GM18507 (cell line): ENCODE data around the gene PCED1A.

Source experiments
- DNase-seq: peaks from one replicate; pipeline ENCODE4 v3.0.0; 2011; ENCODE audit warnings: low read depth; ENCODE audit not compliant: insufficient read length; ENCODE audit errors: extremely low spot score
- FAIRE-seq: peaks from 2 replicates; lab custom pipeline; 2011; peaks lifted over from hg19 to GRCh38; lab: Jason Lieb, UNC

The PCED1A gene, protein sequence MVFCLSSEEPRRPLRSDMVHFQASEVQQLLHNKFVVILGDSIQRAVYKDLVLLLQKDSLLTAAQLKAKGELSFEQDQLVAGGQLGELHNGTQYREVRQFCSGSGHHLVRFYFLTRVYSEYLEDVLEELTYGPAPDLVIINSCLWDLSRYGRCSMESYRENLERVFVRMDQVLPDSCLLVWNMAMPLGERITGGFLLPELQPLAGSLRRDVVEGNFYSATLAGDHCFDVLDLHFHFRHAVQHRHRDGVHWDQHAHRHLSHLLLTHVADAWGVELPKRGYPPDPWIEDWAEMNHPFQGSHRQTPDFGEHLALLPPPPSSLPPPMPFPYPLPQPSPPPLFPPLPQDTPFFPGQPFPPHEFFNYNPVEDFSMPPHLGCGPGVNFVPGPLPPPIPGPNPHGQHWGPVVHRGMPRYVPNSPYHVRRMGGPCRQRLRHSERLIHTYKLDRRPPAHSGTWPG

DNA sequence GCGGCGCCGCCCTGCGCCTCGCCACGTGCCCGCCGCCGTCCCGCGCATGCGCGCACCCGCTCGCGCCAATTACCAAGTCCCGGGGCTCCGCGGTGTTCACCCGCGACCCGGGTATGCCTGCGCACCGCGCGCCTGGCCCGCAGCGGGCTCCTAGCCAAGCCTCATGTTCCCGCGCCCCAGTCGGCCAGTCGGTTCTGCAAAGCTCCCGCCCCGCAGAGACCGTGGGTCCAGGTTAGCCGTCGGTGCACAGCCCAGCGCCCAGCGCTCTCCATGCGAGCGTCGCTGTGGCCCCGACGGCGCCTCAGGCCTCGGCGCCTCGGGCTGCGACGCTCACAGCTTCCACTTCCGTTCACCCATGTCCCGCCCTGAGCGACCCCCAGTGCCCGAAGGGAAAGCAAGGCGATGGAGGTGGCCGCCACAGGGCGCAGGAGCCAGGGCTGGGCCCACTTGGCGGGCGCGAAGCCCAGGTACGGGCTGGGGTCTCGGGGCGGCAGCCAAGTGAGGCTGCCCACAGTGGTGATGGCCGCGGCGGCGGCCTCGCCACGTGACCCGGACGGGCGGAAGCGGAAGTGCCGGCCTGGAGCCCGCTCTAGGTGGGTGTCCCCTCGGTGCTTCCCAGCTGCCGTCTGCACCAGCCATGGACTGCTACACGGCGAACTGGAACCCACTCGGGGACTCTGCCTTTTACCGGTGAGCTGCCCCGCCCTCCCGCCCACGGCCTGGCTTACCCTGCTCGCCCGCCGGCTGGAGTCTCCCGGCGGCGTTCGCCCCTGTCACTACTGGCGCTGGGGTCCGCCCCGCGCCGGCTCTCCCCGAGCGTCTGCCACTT lies at the start of gene PCED1A, which contains the start of gene VPS16:
Gene PCED1A (minus strand): TSS at position 518 of the 829 bp plus-strand sequence. CDS start 743 bp downstream, outside the sequence.
Gene VPS16 (plus strand): TSS at position 608 of the 829 bp plus-strand sequence. CDS start 30 bp downstream, at position 638.
- peak; percentile 84 for FAIRE-seq

DNA sequence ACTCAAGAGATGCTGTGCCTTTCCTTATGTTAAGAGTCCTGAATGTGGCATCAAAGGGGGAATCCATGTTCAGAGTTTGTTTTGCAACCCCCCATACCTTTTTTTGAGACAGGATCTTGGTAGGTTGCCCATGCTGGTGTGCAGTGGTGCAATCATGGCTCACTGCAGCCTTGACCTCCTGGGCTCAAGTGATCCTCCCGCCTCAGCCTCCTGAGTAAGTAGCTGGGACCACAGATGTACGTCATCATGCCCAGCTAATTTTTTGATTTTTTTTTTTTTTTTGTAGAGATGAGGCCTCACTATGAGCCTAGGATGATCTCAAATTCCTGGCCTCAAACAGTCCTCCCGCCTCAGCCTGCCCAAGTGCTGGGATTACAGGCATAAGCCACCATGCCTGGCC lies 49.3 kb upstream of the PCED1A start:
- no peak for FAIRE-seq
- no peak for DNase-seq

More for the DNA sequence above, at the start of gene PCED1A, which contains the start of gene VPS16:
- DNase-seq: peak; percentile 98

DNA sequence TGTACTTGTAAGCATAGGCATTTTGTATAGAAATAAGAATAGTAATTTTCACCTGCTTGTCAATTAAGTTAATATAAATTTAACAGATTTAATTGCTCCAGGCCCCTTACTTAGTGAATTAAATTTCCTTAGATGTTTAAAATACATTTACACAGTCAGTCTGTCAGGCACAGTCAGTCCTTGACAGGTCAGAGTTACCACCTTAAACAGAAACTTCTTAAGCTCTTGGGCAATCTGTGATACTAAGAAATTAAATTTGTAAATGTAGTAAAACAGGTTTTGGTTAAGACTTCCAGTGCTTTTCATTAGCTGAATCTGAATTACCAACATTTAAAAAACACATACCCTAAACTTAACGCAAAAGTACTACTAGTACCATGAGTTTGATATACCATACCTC lies 48.8 kb upstream of the PCED1A start:
- FAIRE-seq (no peak), DNase-seq (no peak)

DNA sequence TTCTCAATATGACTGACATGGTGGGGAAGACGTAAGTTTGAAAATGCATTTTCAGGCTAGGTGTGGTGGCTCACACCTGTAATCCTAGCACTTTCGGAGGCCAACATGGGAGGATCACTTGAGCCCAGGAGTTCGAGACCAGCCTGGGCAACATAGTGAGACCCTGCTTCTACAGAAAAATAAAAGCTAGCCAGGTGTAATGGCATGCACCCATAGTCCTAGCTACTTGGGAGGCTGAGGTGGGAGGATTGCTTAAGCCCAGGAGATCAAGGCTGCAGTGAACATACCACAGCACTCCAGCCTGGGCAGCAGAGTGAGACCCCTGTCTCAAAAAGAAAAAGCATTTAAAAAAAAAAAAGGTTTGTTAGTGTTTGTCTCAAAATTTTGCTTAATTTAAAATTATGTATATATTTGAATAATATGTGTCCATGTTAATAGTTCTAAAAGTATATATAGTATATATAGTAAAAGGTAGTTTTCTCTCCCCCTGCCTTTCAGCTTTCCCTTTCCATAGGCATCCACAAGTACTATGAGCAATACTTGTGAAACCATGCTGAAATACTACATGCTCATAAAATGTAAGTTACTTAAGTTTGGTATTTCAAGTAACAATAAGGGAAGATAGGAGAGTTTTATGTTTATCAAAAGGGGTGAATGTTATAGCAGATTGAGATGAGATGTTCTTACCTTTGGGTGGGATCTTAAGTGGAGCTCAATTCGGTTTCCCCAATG lies 47.9 kb upstream of the PCED1A start:
- FAIRE-seq: no peak
- DNase-seq: no peak

DNA sequence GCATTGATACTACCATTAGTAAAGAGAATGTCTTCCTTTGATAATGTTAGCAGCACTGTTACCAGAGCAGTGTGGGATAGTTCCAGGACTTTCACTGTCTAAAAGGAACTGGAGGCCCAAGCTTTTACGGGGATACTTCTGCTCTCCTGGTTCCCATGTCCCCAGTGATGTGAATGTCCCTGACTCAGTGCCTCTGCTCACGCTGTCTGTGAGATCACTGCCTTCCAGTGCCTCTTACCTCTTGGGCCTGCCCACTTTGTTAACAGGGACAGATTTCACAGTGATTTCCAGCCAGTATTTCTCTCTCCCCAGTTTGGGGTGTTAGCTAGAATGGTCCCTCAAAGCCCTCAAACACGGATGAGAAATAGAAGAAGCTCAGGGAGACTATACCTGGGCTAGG lies 47.3 kb upstream of the PCED1A start:
- no peak for DNase-seq
- no peak for FAIRE-seq

DNA sequence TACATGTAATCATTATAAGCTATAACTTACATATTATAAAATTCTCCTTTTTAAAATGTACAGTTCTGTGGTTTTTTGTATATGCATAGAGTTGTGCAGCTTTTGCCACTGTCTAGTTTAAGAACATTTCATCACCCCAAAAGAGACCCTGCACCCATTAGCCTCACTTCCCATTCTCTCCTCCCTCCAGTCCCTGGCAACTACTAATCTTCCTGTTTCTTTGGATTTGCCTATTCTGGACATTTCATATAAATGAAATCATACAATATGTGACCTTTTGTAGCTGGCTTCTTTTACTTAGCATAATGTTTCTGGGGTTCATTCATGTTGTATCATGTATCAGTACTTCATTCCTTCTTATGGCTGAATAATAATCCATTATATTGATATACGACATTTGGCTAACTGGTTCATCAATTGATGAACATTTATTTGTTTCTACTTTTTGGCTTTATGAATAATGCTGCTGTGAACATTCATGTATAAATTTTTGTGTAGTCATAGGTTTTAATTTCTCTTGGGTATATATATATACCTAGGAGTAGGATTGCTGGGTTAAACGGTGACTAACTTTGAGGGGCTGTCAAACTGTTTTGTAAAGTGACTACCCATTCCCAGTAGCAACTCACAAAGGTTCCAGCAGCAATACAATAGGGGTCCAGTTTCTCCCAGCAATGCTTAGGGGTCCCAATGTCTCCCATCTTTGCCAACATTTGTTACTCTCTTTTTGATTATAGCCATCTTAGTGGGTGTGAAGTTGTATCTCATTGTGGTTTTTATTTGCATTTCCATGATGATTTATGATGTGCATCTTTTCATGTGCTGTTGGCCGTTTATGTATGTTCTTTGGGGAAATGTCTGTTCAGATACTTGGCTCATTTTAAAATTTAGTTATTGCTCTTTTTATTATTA lies 43.5 kb upstream of the PCED1A start:
- no peak for DNase-seq
- peak; percentile 67 for FAIRE-seq

DNA sequence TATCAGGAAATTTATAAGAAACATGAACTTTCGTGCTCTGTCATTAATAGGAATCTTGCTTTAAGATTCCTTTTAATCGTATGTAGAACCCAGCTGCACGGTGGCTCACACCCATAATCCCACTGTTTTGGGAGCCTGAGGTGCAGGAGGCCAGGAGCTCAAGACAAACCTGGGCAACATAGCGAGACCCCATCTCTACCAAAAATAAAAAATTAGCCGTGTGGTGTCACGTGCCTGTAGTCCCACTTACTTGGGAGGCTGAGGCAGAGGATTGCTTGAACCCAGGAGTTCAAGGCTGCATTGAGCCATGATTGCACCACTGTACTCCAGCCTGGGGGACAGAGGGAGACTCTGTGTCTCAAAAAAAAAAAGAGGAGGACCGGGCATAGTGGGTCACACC lies 40.2 kb upstream of the PCED1A start:
- FAIRE-seq (no peak), DNase-seq (no peak)

DNA sequence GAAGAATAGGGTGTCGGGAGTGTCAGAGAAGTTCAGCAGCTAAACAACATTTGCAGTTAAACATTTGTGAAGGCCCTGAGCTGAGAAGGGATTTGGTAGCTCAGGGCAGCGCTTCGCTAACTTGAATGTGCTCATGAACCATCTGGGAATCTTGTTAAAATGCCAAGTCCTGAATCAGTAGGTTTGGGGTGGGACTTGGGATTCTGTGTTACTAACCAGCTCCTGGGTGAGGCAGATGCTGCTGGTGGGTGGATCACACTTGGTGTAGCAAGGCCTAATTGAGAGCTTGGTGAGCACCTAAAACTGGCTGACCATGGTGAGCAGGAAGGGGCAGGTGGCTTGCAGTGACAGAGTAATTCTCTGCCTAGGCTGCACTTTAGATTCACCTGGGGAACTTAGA lies 38.7 kb upstream of the PCED1A start:
- no peak for DNase-seq
- no peak for FAIRE-seq

DNA sequence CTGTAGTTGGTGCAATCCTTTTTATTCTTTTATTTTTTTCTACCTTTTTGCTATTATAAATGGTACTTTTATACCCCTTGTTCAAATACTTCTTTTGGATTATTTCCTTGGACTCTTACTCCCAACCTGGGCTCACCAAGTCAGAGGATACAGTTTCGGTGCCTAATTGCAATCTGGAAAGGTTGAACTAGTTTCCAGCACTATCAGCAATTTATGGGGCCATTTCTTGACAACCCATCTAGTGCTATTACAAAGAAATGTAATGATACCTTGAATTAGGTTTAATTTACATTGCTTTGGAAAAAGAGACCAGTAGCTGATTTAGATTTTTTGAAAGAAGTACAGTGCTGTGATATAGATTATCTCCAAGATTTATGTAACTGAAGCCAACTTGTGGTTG lies 38.1 kb upstream of the PCED1A start:
- FAIRE-seq: no peak
- no peak for DNase-seq

DNA sequence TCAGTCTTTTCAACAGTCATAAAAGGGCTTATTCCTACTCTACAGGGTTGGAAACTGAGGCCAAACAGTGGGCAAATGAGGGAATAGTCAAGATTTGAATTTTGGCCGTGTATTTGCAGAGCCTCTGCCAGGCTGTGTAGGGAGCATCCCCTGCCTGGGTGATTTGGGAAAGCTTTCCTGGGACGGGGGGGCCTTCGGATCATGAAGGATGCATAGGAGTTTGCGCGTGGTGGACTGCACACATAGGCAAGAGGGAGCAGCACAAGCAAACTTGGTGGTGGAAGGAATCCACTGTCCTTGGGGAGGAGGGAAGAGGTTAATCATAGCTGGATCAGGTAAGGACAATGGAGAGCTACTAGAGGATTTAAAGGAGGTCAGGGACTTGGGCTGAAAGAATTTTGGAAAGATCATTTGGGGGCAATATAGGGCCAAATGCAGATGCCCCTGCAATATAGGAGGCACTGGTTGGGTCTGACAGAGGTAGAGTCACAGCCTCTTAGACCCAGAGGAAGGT lies 35.3 kb upstream of the PCED1A start:
- DNase-seq (no peak), FAIRE-seq (no peak)

DNA sequence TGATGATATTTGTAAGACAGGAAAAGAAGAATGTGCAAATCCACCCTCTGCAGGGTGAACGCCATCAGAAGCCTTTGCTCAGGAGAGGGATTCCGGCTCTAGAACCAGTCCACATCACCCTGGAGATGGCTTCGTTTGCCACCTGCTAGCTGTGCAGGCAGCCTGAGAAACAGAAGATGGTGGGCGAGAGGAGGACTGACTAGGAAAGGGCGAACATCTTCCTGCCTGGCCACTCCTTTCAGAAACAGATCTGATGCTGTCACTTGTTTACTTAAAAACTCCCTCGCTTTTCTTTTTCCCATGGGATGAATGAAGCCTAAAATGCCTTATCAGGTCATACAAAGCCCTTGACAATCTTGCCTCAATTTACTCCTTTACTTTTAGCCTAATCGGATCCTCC lies 34.0 kb upstream of the PCED1A start:
- DNase-seq: no peak
- FAIRE-seq: no peak

DNA sequence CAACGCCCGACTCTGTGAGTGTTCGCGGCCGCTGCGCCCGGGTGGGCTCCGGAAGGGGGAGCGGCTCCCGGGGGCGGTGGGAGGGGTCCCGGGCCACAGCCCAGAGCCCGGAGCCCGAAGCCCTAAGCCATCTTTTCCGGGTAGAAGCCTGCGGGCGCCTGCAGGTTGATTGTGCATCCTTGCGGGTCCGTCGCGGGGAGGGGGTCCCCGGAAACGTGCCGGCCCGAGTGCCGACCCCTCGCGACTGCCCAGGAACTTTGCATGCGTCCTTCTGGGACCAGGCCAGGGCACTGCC lies 33.2 kb upstream of the PCED1A start:
- DNase-seq: no peak

DNA sequence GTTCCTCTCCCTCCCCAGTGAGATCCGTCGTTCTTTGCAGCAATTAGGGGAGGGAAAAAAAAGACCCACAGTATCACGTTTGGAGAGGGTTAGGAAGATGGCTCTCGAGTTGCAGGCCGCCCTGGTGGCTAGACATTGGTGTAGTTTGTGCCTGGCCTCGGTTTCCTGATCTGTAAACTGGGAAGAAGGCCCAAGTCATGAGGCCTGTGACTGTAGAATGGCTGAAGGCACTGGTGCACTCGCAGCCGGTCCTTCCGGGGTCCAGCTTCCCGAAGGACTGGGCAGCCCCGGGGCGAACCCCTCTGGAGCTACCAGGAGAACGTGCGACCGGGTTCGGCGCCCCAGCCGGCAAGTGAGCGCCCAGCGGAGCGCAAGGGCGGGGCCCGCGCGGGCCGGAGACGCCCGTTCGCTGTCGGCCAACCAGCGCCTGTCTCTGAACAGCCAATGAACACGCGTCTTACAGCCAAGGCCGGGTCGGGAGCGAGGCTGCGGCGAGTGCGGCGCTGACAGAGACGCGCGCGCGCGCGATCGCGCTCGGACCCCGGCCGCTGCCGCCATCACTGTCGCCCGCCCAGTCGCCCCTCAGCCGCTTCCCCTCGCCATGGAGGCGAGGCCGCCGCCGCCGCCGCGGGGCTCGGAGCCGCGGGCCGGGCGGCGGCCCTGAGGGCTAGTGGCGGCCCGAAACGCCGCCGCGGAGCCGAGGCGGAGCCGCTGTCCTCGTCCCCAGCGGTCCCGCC lies 32.7 kb upstream of the PCED1A start, which contains the start of gene PTPRA:
Gene PTPRA (plus strand): TSS at position 472 of the 737 bp plus-strand sequence. CDS start 90,797 bp downstream, outside the sequence.
- FAIRE-seq (peak; percentile 83), DNase-seq (peak; percentile 91)

More for the DNA sequence above, 33.2 kb upstream of the PCED1A start:
- FAIRE-seq: no peak

DNA sequence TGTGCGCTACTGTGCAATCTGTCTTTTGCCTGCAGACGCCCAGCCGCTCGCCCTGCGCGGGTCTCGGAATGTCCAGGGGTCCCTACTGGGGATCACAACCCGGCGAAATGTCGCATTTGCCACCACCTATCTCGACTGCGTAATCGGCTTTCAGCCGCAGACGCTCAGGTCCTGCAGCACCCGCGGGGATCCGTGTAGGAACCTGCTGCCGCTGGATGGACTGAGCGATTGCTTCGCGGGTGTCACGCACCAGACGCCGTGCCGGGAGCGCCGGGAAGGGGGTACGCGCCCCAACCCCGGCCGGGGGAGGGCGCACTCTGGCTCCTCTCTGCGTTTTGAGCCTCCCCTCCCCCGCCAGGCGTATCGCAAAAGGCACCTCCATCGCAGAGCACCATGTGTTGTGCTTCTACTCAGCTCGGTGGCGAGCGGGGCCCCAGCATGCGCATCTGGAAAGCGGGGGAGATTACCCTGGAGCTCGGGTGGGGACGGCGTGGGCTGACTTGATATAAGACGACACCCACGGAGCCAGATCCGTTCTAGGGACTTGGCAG lies 32.1 kb upstream of the PCED1A start:
- no peak for DNase-seq
- FAIRE-seq: peak; percentile 61

DNA sequence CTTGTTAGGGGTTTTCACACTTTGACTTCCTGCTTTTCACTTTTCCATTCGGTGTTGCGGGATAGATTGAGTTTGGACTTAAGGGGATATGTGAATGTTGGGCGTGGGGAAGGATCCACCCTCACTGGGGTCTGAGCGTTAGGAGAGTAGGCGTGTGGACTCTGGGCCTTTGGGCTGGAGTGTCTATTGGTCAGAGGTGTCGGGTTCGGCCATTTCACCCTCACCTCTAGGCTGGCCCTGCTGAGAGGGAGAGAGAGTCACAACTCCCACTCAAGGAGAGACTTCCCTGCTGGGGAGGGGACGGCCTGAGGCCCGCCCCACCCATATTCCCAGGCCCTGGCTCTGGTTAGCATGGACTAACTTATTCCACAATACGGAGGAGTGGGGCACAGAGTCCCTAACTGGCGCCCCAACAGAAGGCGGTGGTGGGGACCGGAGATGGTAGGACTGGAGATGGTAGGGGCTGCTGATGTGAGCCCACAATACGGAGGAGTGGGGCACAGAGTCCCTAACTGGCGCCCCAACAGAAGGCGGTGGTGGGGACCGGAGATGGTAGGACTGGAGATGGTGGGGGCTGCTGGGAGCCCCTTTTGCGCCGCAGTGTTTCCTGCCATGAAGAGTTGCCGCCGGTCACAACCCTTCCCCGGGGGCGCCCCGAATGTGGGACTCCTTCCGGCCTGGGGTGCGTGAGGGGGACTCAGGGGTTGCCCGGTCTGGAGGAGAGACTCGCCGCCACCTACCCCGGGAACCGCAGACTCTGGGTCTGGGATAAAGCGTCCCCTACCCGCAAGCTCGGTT lies 31.4 kb upstream of the PCED1A start:
- no peak for DNase-seq
- FAIRE-seq: no peak

DNA sequence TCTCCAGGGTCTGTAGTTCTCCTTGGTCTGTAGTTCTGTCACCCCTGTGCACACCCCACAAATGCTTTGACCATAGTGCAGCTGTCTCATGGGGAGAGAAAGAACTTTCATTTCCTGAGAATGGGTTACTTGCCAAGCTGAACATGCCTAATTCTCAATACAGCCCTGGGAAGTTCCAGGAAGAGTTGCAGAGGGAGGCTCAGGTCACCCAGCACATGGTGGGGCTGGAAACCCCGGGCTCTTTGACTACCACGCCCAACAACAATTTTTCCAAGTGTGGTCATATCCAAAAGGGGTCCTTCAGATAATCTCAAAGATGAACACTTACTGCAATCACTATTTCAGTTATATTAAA lies 30.6 kb upstream of the PCED1A start:
- DNase-seq (no peak), FAIRE-seq (no peak)

DNA sequence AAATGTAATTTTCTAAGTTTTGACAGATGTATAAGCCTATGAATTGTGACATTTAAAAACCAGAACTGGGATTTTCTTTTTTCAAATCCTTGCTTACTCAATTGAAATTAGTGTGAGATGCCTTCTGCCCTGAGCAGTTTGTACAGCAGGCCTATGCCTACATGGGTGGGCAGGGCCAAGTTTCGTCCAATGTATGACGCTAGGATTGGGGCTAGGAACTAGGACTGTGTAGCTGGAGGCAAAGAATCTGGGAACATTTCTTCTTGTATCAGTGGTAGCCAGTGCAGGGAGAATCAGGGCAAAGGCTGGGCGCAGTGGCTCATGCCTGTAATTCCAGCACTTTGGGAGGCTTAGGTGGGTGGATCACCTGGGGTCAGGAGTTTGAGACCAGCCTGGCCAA lies 28.9 kb upstream of the PCED1A start:
- no peak for DNase-seq

More for the DNA sequence above, 28.9 kb upstream of the PCED1A start:
- no peak for FAIRE-seq
